GM13976 (cell line): ENCODE data around the gene ROR2.

Experiments used
- DNase-seq: peaks from one replicate; pipeline ENCODE4 v3.0.0; 2012; ENCODE audit warnings: low spot score
- CTCF ChIP-seq: IDR thresholded peaks from 2 replicates; pipeline ENCODE4 v1.5.1; 2012; ENCODE audit warnings: borderline replicate concordance, mild to moderate bottlenecking; ENCODE audit not compliant: insufficient read depth; ENCODE audit errors: extremely low read depth, missing control alignments, control extremely low read depth
- in situ Hi-C: fragments of 300-500 bp; cut with MboI; formaldehyde crosslinking; loops from one replicate; pipeline ENCODE4 v1.12.0; 2022; ENCODE audit warnings: low sequenced_read_pairs, mixed read lengths, inconsistent platforms; ENCODE audit not compliant: unreplicated experiment

ROR2 gene

DNA sequence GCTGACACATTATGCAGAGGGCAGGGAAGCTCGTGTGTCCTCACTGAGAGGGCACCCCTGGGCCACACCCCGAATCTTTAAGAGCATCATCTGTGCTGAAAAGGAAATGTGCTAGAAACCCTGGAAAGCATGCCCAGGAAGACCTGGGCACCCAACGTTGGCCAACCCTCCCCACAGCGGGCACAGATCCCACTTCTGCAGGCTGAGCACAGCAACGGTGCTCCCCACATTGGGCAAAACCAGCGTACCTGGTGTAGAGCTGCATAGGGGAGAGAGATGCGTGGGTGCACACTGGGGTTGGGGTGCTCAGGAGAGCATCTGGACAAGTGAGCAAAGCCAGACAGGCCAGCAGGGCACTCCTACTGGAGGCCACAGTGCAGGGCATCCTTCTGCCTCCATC, 32.6 kb downstream of the ROR2 start:
- in situ Hi-C loops, result no loop called here
- DNase-seq, result no peak
- TF ChIP-seq CTCF, result no peak

- no peak for TF ChIP-seq CTCF
- in situ Hi-C loops, result no loop called here
- DNase-seq, result no peak
Measured at GRCh38 chr9:91915524-91916263, 34.3 kb downstream of the ROR2 start.

- TF ChIP-seq CTCF, result no peak
- no peak for DNase-seq
- in situ Hi-C loops, result no loop called here
Measured at GRCh38 chr9:91914937-91915336, 35.1 kb downstream of the ROR2 start.

DNA sequence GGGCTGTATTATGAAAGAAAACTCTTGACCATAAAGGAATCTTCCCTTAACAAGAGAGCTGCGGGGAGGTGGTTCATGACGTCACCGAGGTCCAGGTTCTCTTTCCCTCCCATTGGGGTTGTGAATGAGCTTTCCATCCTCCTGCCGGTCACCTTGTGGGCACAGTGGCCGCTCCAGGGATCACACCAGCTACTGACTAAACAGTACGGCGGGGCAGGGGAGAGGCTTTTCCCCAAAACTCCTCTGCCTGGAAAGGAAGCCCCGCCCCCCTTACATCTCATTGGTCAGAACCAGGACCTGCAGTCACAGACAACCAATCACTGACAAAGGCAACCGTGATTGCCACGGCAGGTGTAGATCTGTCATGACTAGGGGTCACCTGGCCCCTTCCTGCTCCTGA, 35.6 kb downstream of the ROR2 start:
- DNase-seq, result no peak
- in situ Hi-C loops, result no loop called here
- TF ChIP-seq CTCF, result no peak

GRCh38 chr9:91913986-91914385, 36.0 kb downstream of the ROR2 start:
- no peak for TF ChIP-seq CTCF

GRCh38 chr9:91913096-91913495, 36.9 kb downstream of the ROR2 start:
- in situ Hi-C loops, result no loop called here
- TF ChIP-seq CTCF, result no peak
- DNase-seq, result no peak

More at GRCh38 chr9:91913986-91914385, 36.0 kb downstream of the ROR2 start:
- DNase-seq, result no peak
- in situ Hi-C loops, result no loop called here
